ENCODE results near the gene MANF.

DNA sequence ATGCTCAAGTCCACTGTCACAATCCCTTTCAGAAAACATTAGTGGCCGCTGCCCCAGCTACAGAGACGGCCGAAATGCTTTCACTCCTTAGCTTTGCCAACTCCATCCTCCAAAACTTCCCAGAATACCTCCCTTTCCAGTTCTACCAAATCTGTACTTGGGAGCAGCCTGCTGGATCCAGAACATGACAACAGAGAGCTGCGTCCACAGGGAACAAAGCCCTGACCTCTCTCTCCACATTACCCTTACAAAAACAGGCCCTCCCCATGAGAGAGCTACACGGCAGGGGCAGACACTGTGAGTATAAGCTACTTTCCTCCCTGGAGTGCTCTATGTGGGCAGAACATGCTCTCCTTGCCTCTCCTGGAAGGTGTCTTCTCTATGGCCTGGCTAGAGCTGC, 12.3 kb downstream of the MANF start:
- TF ChIP-seq, protein P1, sequence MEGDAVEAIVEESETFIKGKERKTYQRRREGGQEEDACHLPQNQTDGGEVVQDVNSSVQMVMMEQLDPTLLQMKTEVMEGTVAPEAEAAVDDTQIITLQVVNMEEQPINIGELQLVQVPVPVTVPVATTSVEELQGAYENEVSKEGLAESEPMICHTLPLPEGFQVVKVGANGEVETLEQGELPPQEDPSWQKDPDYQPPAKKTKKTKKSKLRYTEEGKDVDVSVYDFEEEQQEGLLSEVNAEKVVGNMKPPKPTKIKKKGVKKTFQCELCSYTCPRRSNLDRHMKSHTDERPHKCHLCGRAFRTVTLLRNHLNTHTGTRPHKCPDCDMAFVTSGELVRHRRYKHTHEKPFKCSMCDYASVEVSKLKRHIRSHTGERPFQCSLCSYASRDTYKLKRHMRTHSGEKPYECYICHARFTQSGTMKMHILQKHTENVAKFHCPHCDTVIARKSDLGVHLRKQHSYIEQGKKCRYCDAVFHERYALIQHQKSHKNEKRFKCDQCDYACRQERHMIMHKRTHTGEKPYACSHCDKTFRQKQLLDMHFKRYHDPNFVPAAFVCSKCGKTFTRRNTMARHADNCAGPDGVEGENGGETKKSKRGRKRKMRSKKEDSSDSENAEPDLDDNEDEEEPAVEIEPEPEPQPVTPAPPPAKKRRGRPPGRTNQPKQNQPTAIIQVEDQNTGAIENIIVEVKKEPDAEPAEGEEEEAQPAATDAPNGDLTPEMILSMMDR (IDR thresholded peaks at IDR 0.05) = no peak
- TF ChIP-seq POLR2A (IDR thresholded peaks at IDR 0.05) = no peak
